Thyroid gland (tissue), 4 donors: ENCODE data around the gene SCAPER.

Source experiments
- POLR2A ChIP-seq, 2 donors: fragments of 450-650 bp; IDR thresholded peaks; one replicate each; pipeline ENCODE4 v1.6.1; 2017; ENCODE audit warnings: antibody characterized with exemption in 2 of 2, mild to moderate bottlenecking in 2 of 2, moderate library complexity in 1 of 2
- TF ChIP-seq, protein P1 (sequence below), 6 experiments: fragments of 200-600 bp in 3 of 6; fragments of 450-650 bp in 3 of 6; sonication (generic) in 3 of 6; IDR thresholded peaks; one replicate each; pipeline ENCODE4 v1.5.1; 2016 to 2019; ENCODE audit warnings: antibody characterized with exemption in 6 of 6, mild to moderate bottlenecking in 2 of 6, inconsistent platforms in 1 of 6, moderate library complexity in 1 of 6

DNA sequence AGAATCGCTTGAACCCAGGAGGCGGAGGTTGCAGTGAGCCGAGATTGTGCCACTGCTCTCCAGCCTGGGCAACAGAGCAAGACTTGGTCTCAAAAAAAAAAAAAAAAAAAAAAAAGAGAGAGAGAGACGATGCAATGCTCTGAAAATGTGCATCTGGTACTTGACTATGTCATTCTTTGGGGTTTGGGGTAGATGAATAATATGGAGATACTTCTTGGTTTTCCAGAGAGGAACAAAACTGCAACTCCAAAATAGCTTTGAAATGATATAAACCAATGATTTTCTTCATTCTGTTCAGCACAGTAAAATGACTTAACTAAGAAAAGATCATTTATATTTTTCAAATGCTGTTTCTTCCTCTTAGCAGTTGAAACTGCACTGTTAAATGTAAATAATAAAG is 409.7 kb downstream of the SCAPER start:
- TF ChIP-seq, protein P1, sequence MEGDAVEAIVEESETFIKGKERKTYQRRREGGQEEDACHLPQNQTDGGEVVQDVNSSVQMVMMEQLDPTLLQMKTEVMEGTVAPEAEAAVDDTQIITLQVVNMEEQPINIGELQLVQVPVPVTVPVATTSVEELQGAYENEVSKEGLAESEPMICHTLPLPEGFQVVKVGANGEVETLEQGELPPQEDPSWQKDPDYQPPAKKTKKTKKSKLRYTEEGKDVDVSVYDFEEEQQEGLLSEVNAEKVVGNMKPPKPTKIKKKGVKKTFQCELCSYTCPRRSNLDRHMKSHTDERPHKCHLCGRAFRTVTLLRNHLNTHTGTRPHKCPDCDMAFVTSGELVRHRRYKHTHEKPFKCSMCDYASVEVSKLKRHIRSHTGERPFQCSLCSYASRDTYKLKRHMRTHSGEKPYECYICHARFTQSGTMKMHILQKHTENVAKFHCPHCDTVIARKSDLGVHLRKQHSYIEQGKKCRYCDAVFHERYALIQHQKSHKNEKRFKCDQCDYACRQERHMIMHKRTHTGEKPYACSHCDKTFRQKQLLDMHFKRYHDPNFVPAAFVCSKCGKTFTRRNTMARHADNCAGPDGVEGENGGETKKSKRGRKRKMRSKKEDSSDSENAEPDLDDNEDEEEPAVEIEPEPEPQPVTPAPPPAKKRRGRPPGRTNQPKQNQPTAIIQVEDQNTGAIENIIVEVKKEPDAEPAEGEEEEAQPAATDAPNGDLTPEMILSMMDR (IDR thresholded peaks at IDR 0.05) = no peak
- TF ChIP-seq POLR2A (IDR thresholded peaks at IDR 0.05) = no peak
